Uterus (tissue), 2 donors: ENCODE measurements around the gene VRK3.

Source experiments
- POLR2A ChIP-seq, 2 donors: fragments of 450-650 bp; IDR thresholded peaks; one replicate each; pipeline ENCODE4 v1.6.1; 2016; ENCODE audit warnings: antibody characterized with exemption in 2 of 2, mild to moderate bottlenecking in 1 of 2, moderate library complexity in 1 of 2
- TF ChIP-seq, protein P1 (sequence below), 4 experiments: fragments of 200-600 bp in 2 of 4; fragments of 450-650 bp in 2 of 4; sonication (generic) in 2 of 4; IDR thresholded peaks; one replicate each; pipeline ENCODE4 v1.5.1; 2016 to 2019; ENCODE audit warnings: antibody characterized with exemption in 4 of 4, mild to moderate bottlenecking in 2 of 4, moderate library complexity in 1 of 4

DNA sequence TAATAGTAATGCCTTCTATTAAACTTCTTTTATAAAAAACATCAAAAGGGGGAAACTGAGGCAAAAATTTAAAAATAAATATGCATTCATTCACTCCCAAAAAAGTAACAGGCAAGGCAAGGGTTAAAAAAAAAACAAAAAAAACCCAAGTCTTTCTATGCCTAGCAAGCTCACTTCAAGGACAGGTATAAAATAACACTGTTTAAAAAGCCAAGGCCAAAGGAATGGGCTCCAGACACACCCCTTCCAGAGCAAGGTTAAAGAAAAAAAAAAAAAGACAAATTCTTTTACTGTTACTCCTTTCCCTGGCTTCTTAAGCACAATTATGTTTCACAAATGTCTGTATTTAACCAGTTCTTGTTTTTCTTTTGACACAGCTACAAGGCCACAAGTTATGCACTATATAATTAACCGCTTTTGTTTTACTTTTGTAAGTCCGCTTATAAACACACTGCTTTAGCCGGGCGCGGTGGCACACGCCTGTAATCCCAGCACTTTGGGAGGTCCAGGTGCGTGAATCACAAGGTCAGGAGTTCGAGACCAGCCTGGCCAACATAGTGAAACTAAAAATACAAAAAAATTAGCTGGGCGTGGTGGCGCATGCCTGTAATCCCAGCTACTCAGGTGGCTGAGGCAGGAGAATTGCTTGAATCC is 67.8 kb downstream of the VRK3 start:
- TF ChIP-seq, protein P1, sequence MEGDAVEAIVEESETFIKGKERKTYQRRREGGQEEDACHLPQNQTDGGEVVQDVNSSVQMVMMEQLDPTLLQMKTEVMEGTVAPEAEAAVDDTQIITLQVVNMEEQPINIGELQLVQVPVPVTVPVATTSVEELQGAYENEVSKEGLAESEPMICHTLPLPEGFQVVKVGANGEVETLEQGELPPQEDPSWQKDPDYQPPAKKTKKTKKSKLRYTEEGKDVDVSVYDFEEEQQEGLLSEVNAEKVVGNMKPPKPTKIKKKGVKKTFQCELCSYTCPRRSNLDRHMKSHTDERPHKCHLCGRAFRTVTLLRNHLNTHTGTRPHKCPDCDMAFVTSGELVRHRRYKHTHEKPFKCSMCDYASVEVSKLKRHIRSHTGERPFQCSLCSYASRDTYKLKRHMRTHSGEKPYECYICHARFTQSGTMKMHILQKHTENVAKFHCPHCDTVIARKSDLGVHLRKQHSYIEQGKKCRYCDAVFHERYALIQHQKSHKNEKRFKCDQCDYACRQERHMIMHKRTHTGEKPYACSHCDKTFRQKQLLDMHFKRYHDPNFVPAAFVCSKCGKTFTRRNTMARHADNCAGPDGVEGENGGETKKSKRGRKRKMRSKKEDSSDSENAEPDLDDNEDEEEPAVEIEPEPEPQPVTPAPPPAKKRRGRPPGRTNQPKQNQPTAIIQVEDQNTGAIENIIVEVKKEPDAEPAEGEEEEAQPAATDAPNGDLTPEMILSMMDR (IDR thresholded peaks at IDR 0.05), result no peak
- TF ChIP-seq POLR2A (IDR thresholded peaks at IDR 0.05), result no peak
